Measurements from ENCODE around the gene ZNF394.

DNA sequence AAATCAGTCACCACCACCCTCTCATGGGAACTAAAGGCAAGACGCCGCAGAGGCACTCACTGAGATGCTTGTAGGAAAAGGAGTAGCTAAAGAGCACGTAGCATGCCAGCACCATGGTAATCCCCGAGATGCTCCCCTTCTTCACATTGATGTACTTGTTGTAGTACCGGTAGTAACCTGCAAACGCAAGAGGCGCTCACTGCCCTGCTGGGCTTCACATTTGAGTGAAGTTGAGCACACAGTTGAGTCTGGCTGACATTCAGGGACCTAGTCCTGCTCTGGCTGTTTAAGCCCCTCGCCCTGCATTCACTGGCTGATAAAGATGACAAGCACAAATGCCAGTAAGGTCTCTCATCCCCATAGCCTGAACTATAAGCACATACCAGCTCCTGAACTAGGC is 41.0 kb downstream of the ZNF394 start:
- TF ChIP-seq, protein P1, sequence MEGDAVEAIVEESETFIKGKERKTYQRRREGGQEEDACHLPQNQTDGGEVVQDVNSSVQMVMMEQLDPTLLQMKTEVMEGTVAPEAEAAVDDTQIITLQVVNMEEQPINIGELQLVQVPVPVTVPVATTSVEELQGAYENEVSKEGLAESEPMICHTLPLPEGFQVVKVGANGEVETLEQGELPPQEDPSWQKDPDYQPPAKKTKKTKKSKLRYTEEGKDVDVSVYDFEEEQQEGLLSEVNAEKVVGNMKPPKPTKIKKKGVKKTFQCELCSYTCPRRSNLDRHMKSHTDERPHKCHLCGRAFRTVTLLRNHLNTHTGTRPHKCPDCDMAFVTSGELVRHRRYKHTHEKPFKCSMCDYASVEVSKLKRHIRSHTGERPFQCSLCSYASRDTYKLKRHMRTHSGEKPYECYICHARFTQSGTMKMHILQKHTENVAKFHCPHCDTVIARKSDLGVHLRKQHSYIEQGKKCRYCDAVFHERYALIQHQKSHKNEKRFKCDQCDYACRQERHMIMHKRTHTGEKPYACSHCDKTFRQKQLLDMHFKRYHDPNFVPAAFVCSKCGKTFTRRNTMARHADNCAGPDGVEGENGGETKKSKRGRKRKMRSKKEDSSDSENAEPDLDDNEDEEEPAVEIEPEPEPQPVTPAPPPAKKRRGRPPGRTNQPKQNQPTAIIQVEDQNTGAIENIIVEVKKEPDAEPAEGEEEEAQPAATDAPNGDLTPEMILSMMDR (IDR thresholded peaks at IDR 0.05): peak; percentile 31
- no peak for TF ChIP-seq EZH2phosphoT487 (IDR thresholded peaks at IDR 0.05)
- no peak for TF ChIP-seq EZH2 (IDR thresholded peaks at IDR 0.05)
